Lower leg skin (tissue), 3 donors: ENCODE measurements around the gene OR1F1.

Experiments used
- CTCF ChIP-seq, 3 donors: fragments of 450-650 bp; IDR thresholded peaks; one replicate each; pipeline ENCODE4 v1.5.1; 2016; ENCODE audit warnings: antibody characterized with exemption in 3 of 3, mild to moderate bottlenecking in 3 of 3, moderate library complexity in 2 of 3
- POLR2A ChIP-seq, 2 donors: fragments of 450-650 bp; IDR thresholded peaks; one replicate each; pipeline ENCODE4 v1.6.1; 2016 to 2017; ENCODE audit warnings: antibody characterized with exemption in 2 of 2, mild to moderate bottlenecking in 1 of 2, moderate library complexity in 1 of 2

DNA sequence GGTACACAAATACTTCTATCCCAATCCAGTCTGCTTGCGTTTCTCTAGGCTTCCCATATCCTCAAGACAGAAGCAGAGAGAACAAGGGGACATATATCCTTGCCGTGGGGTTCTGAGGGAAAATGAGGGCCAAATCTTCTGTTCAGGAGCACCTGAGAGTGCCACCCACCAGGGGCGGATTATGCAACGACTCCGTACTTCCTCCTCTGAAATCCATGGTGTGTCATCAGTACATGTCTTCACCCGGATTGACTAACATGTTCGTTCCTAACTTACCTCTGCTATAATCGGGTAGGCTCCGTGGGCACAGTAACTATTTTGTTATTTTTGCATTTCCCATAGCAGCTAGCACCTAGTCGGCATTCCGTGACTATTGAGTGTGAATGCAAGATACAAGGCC lies 54.7 kb downstream of the OR1F1 start:
- TF ChIP-seq CTCF (IDR thresholded peaks at IDR 0.05) (no peak), POLR2A (IDR thresholded peaks at IDR 0.05) (no peak)
